HepG2 (cell line): Measurements from ENCODE around the gene C9orf43. TPM values are rescaled to one million over a fixed set of nuclear protein-coding genes. Genes with fewer than 3 reads are reported as not detected.
A peak's percentile ranks its signal among the peaks of the same experiment; 100 is the strongest.

ENCODE experiments used
- BHLHE40 ChIP-seq: IDR thresholded peaks from 2 replicates; pipeline ENCODE4 v1.6.1; 2011; ENCODE audit warnings: low read length, improper control_type of control experiment
- CSRNP1 ChIP-seq: sonication (generic); formaldehyde crosslinking; IDR thresholded peaks from 2 replicates; pipeline ENCODE4 v1.8.1; 2023; ENCODE audit warnings: mild to moderate bottlenecking, missing genetic modification reagents
- DDIT3 ChIP-seq: sonication (generic); formaldehyde crosslinking; IDR thresholded peaks from 2 replicates; pipeline ENCODE4 v1.4.0; 2020; ENCODE audit warnings: mild to moderate bottlenecking, missing genetic modification reagents
- EEA1 ChIP-seq: sonication (generic); formaldehyde crosslinking; IDR thresholded peaks from 2 replicates; pipeline ENCODE4 v1.5.1; 2020; ENCODE audit warnings: mild to moderate bottlenecking, missing genetic modification reagents, borderline replicate concordance
- HMGA1 ChIP-seq: sonication (generic); formaldehyde crosslinking; conservative IDR thresholded peaks from 2 replicates; pipeline ENCODE4 v1.4.0; 2020; ENCODE audit warnings: missing genetic modification reagents
- MIXL1 ChIP-seq: IDR thresholded peaks from 2 replicates; pipeline ENCODE4 v1.6.1; 2016
- RFXAP ChIP-seq: sonication (generic); formaldehyde crosslinking; IDR thresholded peaks from 2 replicates; pipeline ENCODE4 v1.4.0; 2020; ENCODE audit warnings: missing genetic modification reagents, borderline replicate concordance
- TEAD2 ChIP-seq: sonication (generic); formaldehyde crosslinking; IDR thresholded peaks from 2 replicates; pipeline ENCODE4 v1.9.0; 2021; ENCODE audit warnings: missing genetic modification reagents
- ZBED4 ChIP-seq: sonication (generic); formaldehyde crosslinking; IDR thresholded peaks from 2 replicates; pipeline ENCODE4 v1.4.0; 2020; ENCODE audit warnings: missing genetic modification reagents, borderline replicate concordance
- ZNF33A ChIP-seq: sonication (generic); formaldehyde crosslinking; IDR thresholded peaks from 2 replicates; pipeline ENCODE4 v1.5.1; 2020; ENCODE audit warnings: missing genetic modification reagents, mild to moderate bottlenecking, moderate library complexity, borderline replicate concordance
- ZNF569 ChIP-seq: sonication (generic); formaldehyde crosslinking; IDR thresholded peaks from 2 replicates; pipeline ENCODE4 v1.5.0; 2020; ENCODE audit warnings: mild to moderate bottlenecking, missing genetic modification reagents, moderate library complexity, borderline replicate concordance
- ZNF652 ChIP-seq: IDR thresholded peaks from 2 replicates; pipeline ENCODE4 v1.6.1; 2016; ENCODE audit warnings: low read depth, borderline replicate concordance
- polyA plus RNA-seq, 8 experiments: library from polyadenylated mRNA; depleted of rRNA in 3 of 8; stranded (reverse) in 7 of 8; unstranded in 1 of 8; fragments of >200 nt; fragmentation: Illumina TruSeq in 4 of 8; extraction: Trizol in 4 of 8; gene quantifications; 2 replicates each; pipeline versions ENCODE4 v1.2.1 to v1.2.3, GENCODE V29; 2011 to 2016; ENCODE audit warnings: low read depth in 4 of 8, missing spikeins in 1 of 8, mixed read lengths in 1 of 8; ENCODE audit not compliant: insufficient read depth in 1 of 8
- total RNA-seq, 5 experiments: library from RNA; depleted of rRNA; stranded (reverse); fragments of >200 nt; fragmentation: Illumina TruSeq; extraction: Trizol; gene quantifications; 2 replicates each; pipeline ENCODE4 v1.2.3, GENCODE V29; 2016; ENCODE audit warnings: low read depth in 1 of 5
- TF ChIP-seq, protein P1 (sequence below): sonication (generic); formaldehyde crosslinking; IDR thresholded peaks from 2 replicates; pipeline ENCODE4 v1.4.0; 2020; ENCODE audit warnings: missing genetic modification reagents
- TF ChIP-seq, protein P2 (sequence below): IDR thresholded peaks from 2 replicates; pipeline ENCODE4 v1.6.1; 2016; ENCODE audit warnings: missing compliant biosample characterization, missing genetic modification reagents, borderline replicate concordance
- TF ChIP-seq, protein P3 (sequence below): sonication (generic); formaldehyde crosslinking; IDR thresholded peaks from 2 replicates; pipeline ENCODE4 v1.4.0; 2020; ENCODE audit warnings: mild to moderate bottlenecking, missing genetic modification reagents
- TF ChIP-seq, protein P4 (sequence below): sonication (generic); formaldehyde crosslinking; IDR thresholded peaks from 2 replicates; pipeline ENCODE4 v1.4.0; 2020; ENCODE audit warnings: mild to moderate bottlenecking, low read depth, missing genetic modification reagents

The C9orf43 gene
- total and polyA plus RNA-seq, 2 of the 13 experiments (the other 11 are each of a cell fraction or from before 2014, with no cell fraction given), result 0.24 to 0.31 TPM

DNA sequence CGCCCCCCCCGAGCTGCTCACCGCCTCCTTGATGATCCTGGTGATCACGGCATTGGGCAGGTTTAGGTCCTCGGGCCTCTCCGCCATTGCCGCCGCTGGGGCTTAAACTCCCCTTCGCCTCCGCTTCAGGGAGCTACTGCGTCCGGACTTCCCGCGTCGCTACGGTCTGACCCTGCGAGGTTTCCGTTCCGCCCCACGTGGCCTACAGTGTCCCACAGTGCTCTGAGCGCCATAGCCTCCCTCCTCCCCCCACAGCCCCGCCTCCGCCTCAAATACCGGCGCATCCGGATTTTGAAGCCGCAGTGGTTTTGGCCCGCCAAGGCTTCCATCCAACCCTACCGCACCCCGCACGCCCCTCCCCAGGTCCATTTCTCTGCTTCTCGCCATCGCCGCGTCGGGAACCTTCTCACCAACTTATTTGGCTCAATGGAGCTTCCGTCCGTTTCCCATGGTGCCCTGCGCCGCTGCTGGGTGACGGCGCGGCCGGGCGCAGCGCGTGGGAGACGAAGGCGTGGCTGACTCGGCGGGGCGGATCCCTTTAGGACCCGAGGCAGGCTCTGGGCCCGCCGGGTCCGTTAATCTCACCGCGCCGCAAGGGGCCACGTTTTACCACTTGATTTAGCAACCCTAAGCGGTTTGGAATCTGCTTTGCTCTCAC, at the start of gene C9orf43, which contains the start of gene POLE3 (continued):
- TF ChIP-seq, protein P1, sequence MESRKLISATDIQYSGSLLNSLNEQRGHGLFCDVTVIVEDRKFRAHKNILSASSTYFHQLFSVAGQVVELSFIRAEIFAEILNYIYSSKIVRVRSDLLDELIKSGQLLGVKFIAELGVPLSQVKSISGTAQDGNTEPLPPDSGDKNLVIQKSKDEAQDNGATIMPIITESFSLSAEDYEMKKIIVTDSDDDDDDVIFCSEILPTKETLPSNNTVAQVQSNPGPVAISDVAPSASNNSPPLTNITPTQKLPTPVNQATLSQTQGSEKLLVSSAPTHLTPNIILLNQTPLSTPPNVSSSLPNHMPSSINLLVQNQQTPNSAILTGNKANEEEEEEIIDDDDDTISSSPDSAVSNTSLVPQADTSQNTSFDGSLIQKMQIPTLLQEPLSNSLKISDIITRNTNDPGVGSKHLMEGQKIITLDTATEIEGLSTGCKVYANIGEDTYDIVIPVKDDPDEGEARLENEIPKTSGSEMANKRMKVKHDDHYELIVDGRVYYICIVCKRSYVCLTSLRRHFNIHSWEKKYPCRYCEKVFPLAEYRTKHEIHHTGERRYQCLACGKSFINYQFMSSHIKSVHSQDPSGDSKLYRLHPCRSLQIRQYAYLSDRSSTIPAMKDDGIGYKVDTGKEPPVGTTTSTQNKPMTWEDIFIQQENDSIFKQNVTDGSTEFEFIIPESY, result 0 out of 2 replicates have a peak, but pooled peaks have one; percentile 27
- TF ChIP-seq DDIT3 (CRISPR knock-in tag) (no peak), BHLHE40 (no peak), ZNF652 (CRISPR knock-in tag) (no peak), ZBED4 (CRISPR knock-in tag) (peak; percentile 81; the same call in 1 of the 2 replicates), CSRNP1 (CRISPR knock-in tag) (peak; percentile 86), EEA1 (no peak; the same call in 1 of the 2 replicates), MIXL1 (CRISPR knock-in tag) (0 out of 2 replicates have a peak, but pooled peaks have one; percentile 39), ZNF569 (CRISPR knock-in tag) (no peak), RFXAP (peak; percentile 69), ZNF33A (CRISPR knock-in tag) (no peak; the same call in 1 of the 2 replicates), HMGA1 (CRISPR knock-in tag) (no peak), TEAD2 (CRISPR knock-in tag) (no peak; the same call in 1 of the 2 replicates)
- TF ChIP-seq, protein P2, sequence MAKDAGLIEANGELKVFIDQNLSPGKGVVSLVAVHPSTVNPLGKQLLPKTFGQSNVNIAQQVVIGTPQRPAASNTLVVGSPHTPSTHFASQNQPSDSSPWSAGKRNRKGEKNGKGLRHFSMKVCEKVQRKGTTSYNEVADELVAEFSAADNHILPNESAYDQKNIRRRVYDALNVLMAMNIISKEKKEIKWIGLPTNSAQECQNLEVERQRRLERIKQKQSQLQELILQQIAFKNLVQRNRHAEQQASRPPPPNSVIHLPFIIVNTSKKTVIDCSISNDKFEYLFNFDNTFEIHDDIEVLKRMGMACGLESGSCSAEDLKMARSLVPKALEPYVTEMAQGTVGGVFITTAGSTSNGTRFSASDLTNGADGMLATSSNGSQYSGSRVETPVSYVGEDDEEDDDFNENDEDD (CRISPR knock-in tag), result peak; percentile 92
- TF ChIP-seq, protein P3, sequence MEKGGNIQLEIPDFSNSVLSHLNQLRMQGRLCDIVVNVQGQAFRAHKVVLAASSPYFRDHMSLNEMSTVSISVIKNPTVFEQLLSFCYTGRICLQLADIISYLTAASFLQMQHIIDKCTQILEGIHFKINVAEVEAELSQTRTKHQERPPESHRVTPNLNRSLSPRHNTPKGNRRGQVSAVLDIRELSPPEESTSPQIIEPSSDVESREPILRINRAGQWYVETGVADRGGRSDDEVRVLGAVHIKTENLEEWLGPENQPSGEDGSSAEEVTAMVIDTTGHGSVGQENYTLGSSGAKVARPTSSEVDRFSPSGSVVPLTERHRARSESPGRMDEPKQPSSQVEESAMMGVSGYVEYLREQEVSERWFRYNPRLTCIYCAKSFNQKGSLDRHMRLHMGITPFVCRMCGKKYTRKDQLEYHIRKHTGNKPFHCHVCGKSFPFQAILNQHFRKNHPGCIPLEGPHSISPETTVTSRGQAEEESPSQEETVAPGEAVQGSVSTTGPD, result no peak
- TF ChIP-seq, protein P4, sequence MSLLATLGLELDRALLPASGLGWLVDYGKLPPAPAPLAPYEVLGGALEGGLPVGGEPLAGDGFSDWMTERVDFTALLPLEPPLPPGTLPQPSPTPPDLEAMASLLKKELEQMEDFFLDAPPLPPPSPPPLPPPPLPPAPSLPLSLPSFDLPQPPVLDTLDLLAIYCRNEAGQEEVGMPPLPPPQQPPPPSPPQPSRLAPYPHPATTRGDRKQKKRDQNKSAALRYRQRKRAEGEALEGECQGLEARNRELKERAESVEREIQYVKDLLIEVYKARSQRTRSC (CRISPR knock-in tag), result peak; percentile 75; the same call in 1 of the 2 replicates
